GM15510 (cell line): ENCODE measurements around the gene CORO1C.

Source experiments
- POLR2A ChIP-seq: IDR thresholded peaks from 3 replicates; pipeline ENCODE4 v1.6.1; 2011; ENCODE audit warnings: borderline replicate concordance; ENCODE audit not compliant: insufficient read length; ENCODE audit errors: extremely low read depth

CORO1C gene

DNA sequence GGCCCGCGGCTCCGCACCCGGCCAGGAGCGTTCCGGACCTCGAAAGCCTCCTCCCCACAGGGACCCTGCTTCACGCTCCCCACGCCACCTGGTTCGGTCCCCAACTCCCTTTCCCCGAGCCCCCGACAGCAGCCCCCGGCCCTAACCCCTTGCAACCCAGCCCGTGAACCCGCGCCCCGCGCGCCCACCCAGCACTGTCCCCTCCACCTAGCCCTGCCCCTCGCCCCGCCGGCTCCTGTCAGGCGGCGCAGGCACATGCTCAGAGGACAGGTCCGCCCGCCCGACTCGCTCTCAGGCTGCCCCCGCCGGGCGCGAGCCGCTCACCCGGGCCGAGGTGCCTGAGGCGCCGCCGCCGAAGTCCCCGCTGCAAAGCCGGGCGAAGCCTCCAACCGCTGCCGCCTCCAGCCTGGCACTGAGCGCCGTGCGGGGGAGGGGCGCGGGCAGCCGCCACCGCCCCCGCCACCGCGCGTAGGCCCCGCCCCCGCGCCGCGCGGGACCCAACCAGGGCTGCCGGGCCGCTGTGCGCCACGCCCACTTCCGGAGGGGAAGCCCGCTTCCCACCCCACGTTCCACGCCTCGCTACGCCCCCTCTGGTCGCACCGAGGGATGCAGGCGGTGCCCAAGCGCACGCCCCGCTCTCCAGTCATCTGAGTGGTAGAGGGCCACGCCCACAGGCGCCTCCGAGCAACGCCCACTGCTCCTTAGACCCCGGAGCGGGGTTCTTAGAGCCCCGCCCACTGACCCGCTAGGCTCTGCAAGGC is at the start of gene CORO1C:
TSS of gene CORO1C (minus strand) at position 414 of the 761 bp plus-strand sequence. CDS start 30,200 bp downstream, outside the sequence.
- peak; percentile 83 for TF ChIP-seq POLR2A

GRCh38 chr12:108779998-108780688 is 48.8 kb upstream of the CORO1C start:
- TF ChIP-seq POLR2A: no peak

- TF ChIP-seq POLR2A: no peak
These were observed 46.7 kb upstream of the CORO1C start for GRCh38 chr12:108778053-108778452.

GRCh38 chr12:108777156-108777555 is 45.8 kb upstream of the CORO1C start:
- TF ChIP-seq POLR2A: no peak

DNA sequence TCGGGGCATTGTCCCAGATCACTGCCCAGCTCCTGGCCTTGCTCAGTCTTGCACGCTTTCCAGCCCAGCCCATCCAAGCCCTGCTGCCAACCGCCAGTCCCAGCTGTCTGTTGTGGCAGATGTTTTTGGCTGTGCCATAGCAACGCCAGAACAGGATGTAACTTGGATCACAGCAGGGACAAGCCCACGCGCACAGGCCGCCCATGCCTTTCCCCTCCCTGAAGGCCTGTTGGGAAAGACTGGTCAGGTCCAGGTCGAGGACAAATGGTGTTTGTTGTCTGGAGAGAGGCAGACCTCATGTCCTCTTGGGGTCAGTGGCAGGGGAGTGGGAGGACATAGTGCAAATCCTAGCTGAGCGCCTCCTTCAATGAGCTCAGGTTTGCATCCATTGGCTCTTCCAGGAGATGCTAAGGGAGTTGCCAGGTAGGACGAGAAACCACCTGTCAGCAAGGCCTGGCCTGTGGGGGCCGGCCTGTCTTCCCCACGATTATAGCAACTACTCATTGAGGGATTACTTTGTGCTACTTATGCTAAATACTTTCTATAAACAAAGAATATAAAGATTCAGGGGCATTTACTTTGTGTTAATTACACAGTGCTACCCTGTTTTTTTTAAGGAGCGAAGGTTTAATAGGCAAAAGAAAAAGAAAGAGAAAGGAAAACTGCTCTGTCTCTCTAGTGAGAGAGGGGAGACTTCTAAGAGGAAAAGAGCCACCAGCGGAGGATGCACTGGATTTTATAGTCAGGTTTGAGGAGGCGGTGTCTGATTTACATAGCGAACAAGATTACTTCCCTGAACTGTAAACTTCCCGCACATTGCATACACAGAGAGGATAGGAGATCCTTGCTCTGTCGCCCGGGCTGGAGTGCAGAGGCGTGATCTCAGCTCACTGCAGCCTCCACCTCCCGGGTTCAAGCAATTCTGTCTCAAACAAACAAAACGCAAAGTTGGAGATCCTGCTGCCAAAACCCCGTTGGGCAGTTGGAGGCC is 42.8 kb upstream of the CORO1C start:
- TF ChIP-seq POLR2A: no peak

DNA sequence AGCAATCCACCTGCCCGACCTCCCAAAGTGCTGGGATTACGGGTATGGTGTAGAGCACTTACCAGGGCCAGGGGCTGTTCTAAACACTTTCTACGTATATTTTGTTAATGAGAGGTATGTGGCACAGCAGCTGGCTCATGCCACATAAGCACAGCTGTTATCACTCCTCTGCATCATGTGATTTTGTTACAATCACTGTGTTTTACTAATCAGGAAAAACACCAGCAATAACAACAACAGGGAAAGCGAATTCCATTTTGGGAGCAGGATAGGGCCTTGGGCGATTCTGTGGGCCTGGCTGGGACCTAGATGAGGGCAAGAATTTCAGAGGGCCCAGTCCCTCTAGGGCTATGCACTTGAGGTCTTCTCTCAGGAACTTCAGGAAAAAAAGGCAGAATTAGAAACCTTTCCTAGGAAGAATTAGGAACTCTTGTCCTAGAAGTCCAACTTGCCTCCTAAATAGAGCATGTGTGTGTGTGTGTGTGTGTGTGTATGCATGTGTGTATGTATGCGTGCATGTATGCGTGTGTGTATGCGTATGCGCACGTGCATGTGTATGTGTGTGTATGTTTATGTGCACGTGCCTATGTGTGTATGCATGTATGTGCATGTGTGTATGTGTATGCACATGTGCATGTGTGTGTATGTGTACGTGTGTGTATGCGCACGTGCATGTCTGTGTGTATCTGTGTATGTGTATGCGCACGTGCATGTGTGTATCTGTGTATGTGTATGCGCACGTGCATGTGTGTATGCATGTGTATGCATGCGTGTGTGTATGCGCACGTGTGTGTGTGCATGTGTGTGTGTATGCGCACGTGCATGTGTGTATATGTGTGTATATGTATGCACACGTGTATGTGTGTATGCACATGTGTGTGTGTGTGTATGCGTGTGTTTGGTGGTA is 41.8 kb upstream of the CORO1C start:
- no peak for TF ChIP-seq POLR2A

GRCh38 chr12:108772247-108772646 is 40.9 kb upstream of the CORO1C start:
- TF ChIP-seq POLR2A: no peak

- no peak for TF ChIP-seq POLR2A
These were observed 39.6 kb upstream of the CORO1C start for GRCh38 chr12:108770963-108771362.

GRCh38 chr12:108770269-108770829 is 39.0 kb upstream of the CORO1C start:
- no peak for TF ChIP-seq POLR2A

DNA sequence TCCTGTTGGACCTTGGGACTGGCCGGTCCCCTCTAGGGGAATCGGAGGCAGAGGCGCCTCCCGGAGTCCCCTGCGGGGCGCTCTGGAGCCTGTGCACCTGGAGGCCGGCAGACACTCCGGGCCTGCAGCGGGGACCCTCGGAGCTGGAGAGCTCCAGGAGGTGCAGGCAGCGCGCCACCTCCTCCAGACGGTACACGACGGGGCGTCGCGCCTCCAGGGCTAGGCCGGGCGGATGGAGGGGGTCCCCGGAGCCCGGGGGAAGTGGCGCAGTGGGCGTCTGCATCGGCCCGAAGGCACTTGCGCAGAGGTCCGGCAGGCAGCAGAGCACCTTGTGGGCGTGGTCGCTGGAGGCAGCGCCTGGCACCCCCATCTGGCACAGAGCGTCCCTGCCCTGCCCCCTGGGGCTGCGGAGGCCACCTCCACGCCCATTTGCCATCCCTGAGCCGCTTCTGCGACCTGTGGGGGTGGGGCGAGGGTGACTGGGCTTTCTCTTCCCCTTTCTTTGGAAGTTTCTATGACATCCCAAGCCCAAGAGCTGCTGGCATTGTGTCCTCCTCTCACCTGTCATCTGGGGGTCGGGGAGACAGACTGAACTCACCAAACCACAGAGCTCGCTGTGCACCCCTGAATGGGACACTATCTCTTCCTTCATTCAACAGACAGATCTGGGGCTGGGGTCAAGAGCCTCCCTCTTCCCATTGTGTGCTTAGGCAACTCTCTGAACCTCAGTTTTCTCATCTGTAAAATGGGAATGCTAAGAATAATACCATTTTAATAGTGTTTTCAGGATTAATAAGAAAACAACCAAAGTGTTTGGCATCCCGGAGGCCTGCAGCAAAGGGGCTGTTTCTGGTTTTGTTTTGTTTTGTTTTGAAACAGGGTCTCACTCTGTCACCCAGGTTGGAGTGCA is 37.5 kb upstream of the CORO1C start:
- no peak for TF ChIP-seq POLR2A

- no peak for TF ChIP-seq POLR2A
These were observed 35.0 kb upstream of the CORO1C start for GRCh38 chr12:108766294-108766693.

GRCh38 chr12:108765289-108765764 is 34.0 kb upstream of the CORO1C start:
- TF ChIP-seq POLR2A: no peak

DNA sequence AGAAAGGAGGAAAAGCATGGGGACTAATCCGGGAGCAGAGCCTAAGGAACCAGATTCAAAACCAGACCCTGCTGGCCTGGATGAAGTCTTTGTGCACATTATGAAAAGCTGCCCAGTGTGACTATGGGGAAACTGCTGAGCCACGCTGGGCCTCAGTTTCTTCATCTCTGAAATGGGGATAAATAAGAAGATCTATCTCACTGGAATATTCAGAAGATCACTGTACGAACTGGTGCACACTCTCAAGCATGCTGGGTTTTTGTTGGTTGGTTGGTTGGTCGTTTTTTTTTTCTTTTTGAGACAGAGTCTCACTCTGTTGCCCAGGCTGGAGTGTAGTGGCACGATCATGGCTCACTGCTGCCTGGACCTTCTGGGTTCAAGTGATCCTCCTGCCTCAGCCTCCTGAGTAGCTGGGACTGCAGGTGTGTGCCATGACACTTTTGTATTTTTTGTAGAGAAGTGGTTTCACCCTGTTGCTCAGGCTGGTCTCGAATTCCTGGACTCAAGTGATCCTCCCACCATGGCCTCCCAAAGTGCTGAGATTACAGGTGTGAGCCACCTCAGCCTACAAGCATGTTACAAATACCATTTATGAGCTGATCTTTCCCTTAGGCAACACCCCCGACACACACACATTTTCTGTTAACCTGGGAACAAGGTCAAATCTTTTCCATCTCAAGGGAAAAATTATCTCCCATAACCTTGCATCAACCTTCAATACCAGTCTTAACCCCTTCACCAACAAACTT is 33.4 kb upstream of the CORO1C start:
- no peak for TF ChIP-seq POLR2A
